ENCODE results near the gene NUCB2.

- TF ChIP-seq ZFYVE20 (CRISPR knock-in tag; IDR thresholded peaks at IDR 0.05; ENCODE audit: borderline replicate concordance, low read depth), result no peak
- TF ChIP-seq HMGXB4 (CRISPR knock-in tag; IDR thresholded peaks at IDR 0.05; ENCODE audit: borderline replicate concordance in 1 of 2, low read depth in 1 of 2), result no peak
- TF ChIP-seq ZBTB20 (CRISPR knock-in tag; IDR thresholded peaks at IDR 0.05; ENCODE audit: borderline replicate concordance, low read depth), result no peak
- no peak for TF ChIP-seq POLR2A (IDR thresholded peaks at IDR 0.05; ENCODE audit: insufficient read depth in 1 of 2, low read depth in 2 of 2, low read length in 2 of 2)
- TF ChIP-seq SIN3A (IDR thresholded peaks at IDR 0.05; ENCODE audit: borderline replicate concordance, low read depth, low read length), result no peak
- no peak for TF ChIP-seq ZNF512 (CRISPR knock-in tag; IDR thresholded peaks at IDR 0.05)
- TF ChIP-seq GATAD2A (CRISPR knock-in tag; IDR thresholded peaks at IDR 0.05), result no peak
- TF ChIP-seq POLR2AphosphoS5 (IDR thresholded peaks at IDR 0.05; ENCODE audit: low read depth, low read length), result no peak
- no peak for TF ChIP-seq ZMYM3 (CRISPR knock-in tag; IDR thresholded peaks at IDR 0.05)
- TF ChIP-seq ELF4 (CRISPR knock-in tag; IDR thresholded peaks at IDR 0.05; ENCODE audit: borderline replicate concordance), result no peak
- no peak for TF ChIP-seq HOXA7 (CRISPR knock-in tag; IDR thresholded peaks at IDR 0.05)
- TF ChIP-seq ZBTB2 (CRISPR knock-in tag; IDR thresholded peaks at IDR 0.05; ENCODE audit: low read depth), result no peak
- TF ChIP-seq GTF2F1 (IDR thresholded peaks at IDR 0.05; ENCODE audit: low read length), result no peak
- no peak for TF ChIP-seq TARDBP (CRISPR knock-in tag; IDR thresholded peaks at IDR 0.05)
Measured at GRCh38 chr11:17333799-17334586, 57.5 kb downstream of the NUCB2 start.
